IMR-90 (cell line): ENCODE measurements around the gene SH2D7. TPM values are rescaled to one million over a fixed set of nuclear protein-coding genes. Genes with fewer than 3 reads are reported as not detected.

Source experiments
- ATAC-seq: fragments of 200-7000 bp; cut with Tn5 transposase; 2 replicates; pipeline ENCODE4 v1.9.1; 2020; ENCODE audit warnings: low read depth, mild to moderate bottlenecking, moderate library complexity
- BruUV-seq: library from RNA; stranded (reverse); fragments of 400-500 nt; replicated peaks from 2 replicates; lab custom pipeline; 2021; lab: Mats Ljungman, UMichigan
- CTCF ChIA-PET: fragments of 300-600 bp; formaldehyde crosslinking; extraction: SDS; loops from one replicate; lab custom pipeline; 2021; ENCODE audit warnings: antibody characterized with exemption; lab: Yijun Ruan, JAX
- POLR2A ChIA-PET: fragments of 300-600 bp; sonication (Branson Sonifier 250); formaldehyde crosslinking; loops from one replicate; lab custom pipeline; 2022; ENCODE audit warnings: antibody characterized with exemption; ENCODE audit not compliant: unreplicated experiment; lab: Charles Lee
- DNase-seq: peaks from one replicate; pipeline ENCODE4 v3.0.0; 2013
- H2AFZ ChIP-seq: replicated peaks from 2 replicates; pipeline ENCODE3; 2013; ENCODE audit warnings: low read length, mild to moderate bottlenecking; ENCODE audit not compliant: poor library complexity
- H2AK5ac ChIP-seq: 2 replicates; pipeline ENCODE4 v1.6.1; 2013; ENCODE audit warnings: low read depth, low read length, inconsistent platforms
- H2AK9ac ChIP-seq: replicated peaks from 2 replicates; pipeline ENCODE3; 2013; ENCODE audit warnings: mild to moderate bottlenecking, low read depth, low read length, moderate library complexity; ENCODE audit not compliant: poor library complexity
- H2BK120ac ChIP-seq: 2 replicates; pipeline ENCODE4 v1.6.1; 2013; ENCODE audit warnings: low read depth, low read length, inconsistent platforms
- H2BK15ac ChIP-seq: 3 replicates; pipeline ENCODE4 v1.6.1; 2013; ENCODE audit warnings: low read depth, low read length, inconsistent platforms
- H2BK20ac ChIP-seq: 2 replicates; pipeline ENCODE4 v1.6.1; 2013; ENCODE audit warnings: low read depth, mild to moderate bottlenecking, inconsistent platforms, low read length, moderate library complexity
- H2BK5ac ChIP-seq: 2 replicates; pipeline ENCODE4 v1.6.1; 2013; ENCODE audit warnings: mild to moderate bottlenecking, low read depth, low read length, inconsistent platforms; ENCODE audit not compliant: poor library complexity, severe bottlenecking
- H3K14ac ChIP-seq: replicated peaks from 2 replicates; pipeline ENCODE4 v1.6.1; 2013; ENCODE audit warnings: low read depth, low read length, inconsistent platforms
- H3K18ac ChIP-seq: 2 replicates; pipeline ENCODE4 v1.6.1; 2013; ENCODE audit warnings: low read depth, low read length, control low read depth
- H3K23ac ChIP-seq: 2 replicates; pipeline ENCODE4 v1.6.1; 2013; ENCODE audit warnings: low read depth, low read length, inconsistent platforms
- H3K27ac ChIP-seq: 2 replicates; pipeline ENCODE4 v1.5.1; 2013; ENCODE audit warnings: mild to moderate bottlenecking, control low read depth, low read length; ENCODE audit not compliant: insufficient read depth
- H3K27me3 ChIP-seq: 2 replicates; pipeline ENCODE4 v1.6.1; 2013; ENCODE audit warnings: low read length; ENCODE audit not compliant: control insufficient read depth, insufficient read depth
- H3K36me3 ChIP-seq: 2 replicates; pipeline ENCODE4 v1.6.1; 2013; ENCODE audit warnings: low read length, mixed read lengths; ENCODE audit not compliant: control insufficient read depth, insufficient read depth
- H3K4ac ChIP-seq: 2 replicates; pipeline ENCODE4 v1.6.1; 2013; ENCODE audit warnings: low read depth, low read length, inconsistent platforms
- H3K4me1 ChIP-seq: 2 replicates; pipeline ENCODE4 v1.6.1; 2013; ENCODE audit warnings: low read length, mixed read lengths; ENCODE audit not compliant: control insufficient read depth, insufficient read depth
- H3K4me2 ChIP-seq: 2 replicates; pipeline ENCODE4 v1.6.1; 2013; ENCODE audit warnings: low read depth, mild to moderate bottlenecking, control low read depth, low read length, moderate library complexity
- H3K4me3 ChIP-seq: 2 replicates; pipeline ENCODE4 v1.5.1; 2013; ENCODE audit warnings: low read depth, mild to moderate bottlenecking, control low read depth, low read length, moderate library complexity; ENCODE audit not compliant: insufficient read depth
- H3K56ac ChIP-seq: 2 replicates; pipeline ENCODE4 v1.6.1; 2013; ENCODE audit warnings: low read length, inconsistent platforms; ENCODE audit not compliant: insufficient read depth; ENCODE audit errors: extremely low read depth
- H3K79me1 ChIP-seq, 2 experiments: 2 replicates each; pipeline ENCODE4 v1.6.1; 2013; ENCODE audit warnings: low read length in 2 of 2, inconsistent platforms in 1 of 2, low read depth in 1 of 2
- H3K9ac ChIP-seq: 2 replicates; pipeline ENCODE4 v1.6.1; 2013; ENCODE audit warnings: low read depth, low read length, control low read depth
- H3K9me1 ChIP-seq: 2 replicates; pipeline ENCODE4 v1.6.1; 2013; ENCODE audit warnings: low read length, inconsistent platforms; ENCODE audit not compliant: insufficient read depth
- H3K9me3 ChIP-seq: 2 replicates; pipeline ENCODE4 v1.6.1; 2013; ENCODE audit warnings: low read length; ENCODE audit not compliant: control insufficient read depth, insufficient read depth
- H4K20me1 ChIP-seq: 2 replicates; pipeline ENCODE4 v1.6.1; 2013; ENCODE audit warnings: low read length, inconsistent platforms; ENCODE audit not compliant: insufficient read depth
- H4K5ac ChIP-seq: 2 replicates; pipeline ENCODE4 v1.6.1; 2013; ENCODE audit warnings: mild to moderate bottlenecking, low read depth, low read length, control low read depth
- H4K8ac ChIP-seq, 2 experiments: 2 replicates each; pipeline ENCODE4 v1.6.1; 2013; ENCODE audit warnings: low read depth in 2 of 2, low read length in 2 of 2, control low read depth in 1 of 2, inconsistent platforms in 1 of 2
- H4K91ac ChIP-seq: 2 replicates; pipeline ENCODE4 v1.6.1; 2013; ENCODE audit warnings: low read depth, low read length, inconsistent platforms; ENCODE audit not compliant: insufficient read depth
- CEBPB ChIP-seq: IDR thresholded peaks from 2 replicates; pipeline ENCODE4 v1.6.1; 2012; ENCODE audit warnings: low read depth, low read length, improper control_type of control experiment
- CHD1 ChIP-seq: IDR thresholded peaks from 2 replicates; pipeline ENCODE4 v1.6.1; 2012; ENCODE audit warnings: low read depth, low read length, improper control_type of control experiment
- NFE2L2 ChIP-seq: fragments of 150-350 bp; IDR thresholded peaks from 2 replicates; pipeline ENCODE4 v1.6.1; 2016; ENCODE audit warnings: low read depth, mild to moderate bottlenecking, low read length
- RFX5 ChIP-seq: IDR thresholded peaks from 2 replicates; pipeline ENCODE4 v1.8.0; 2012; ENCODE audit warnings: low read depth, mild to moderate bottlenecking, low read length, moderate library complexity
- SMC3 ChIP-seq: fragments of 150-350 bp; IDR thresholded peaks from 2 replicates; pipeline ENCODE4 v1.6.1; 2016; ENCODE audit warnings: low read depth, mild to moderate bottlenecking, antibody characterized with exemption, low read length, moderate library complexity
- WGBS, 2 experiments: methylation state at CpG; one replicate each; pipeline versions ENCODE4 v1.1.5 to v1.1.7; 2013; ENCODE audit warnings: missing lambda C conversion rate in 2 of 2; ENCODE audit not compliant: insufficient read length in 1 of 2; ENCODE audit errors: extremely low coverage in 2 of 2; 5-methylcytosine and 5-hydroxymethylcytosine counted together
- dilution Hi-C: fragments of 300-500 bp; cut with HindIII; formaldehyde crosslinking; loops from one replicate; pipeline ENCODE4 v1.14.3; 2018; ENCODE audit warnings: low sequenced_read_pairs; ENCODE audit not compliant: unreplicated experiment
- in situ Hi-C: fragments of 300-500 bp; cut with MboI; formaldehyde crosslinking; loops from 3 replicates; pipeline ENCODE4 v1.14.3; 2019; ENCODE audit warnings: low sequenced_read_pairs, inconsistent platforms, mixed read lengths
- intact Hi-C: fragments of 100-400 bp; cut with micrococcal nuclease; formaldehyde crosslinking; loops from 2 replicates; pipeline ENCODE4 v1.10.0; 2022
- polyA plus RNA-seq, 3 experiments: library from polyadenylated mRNA; depleted of rRNA; stranded (reverse); fragments of >200 nt; gene quantifications; 2 replicates each; pipeline ENCODE4 v1.2.3, GENCODE V29; 2012; ENCODE audit warnings: low replicate concordance in 1 of 3
- total RNA-seq: library from RNA; depleted of rRNA; stranded (reverse); fragments of >200 nt; gene quantifications from 2 replicates; pipeline ENCODE4 v1.2.3, GENCODE V29; 2012
- TF ChIP-seq, protein P1 (sequence below): fragments of 150-350 bp; IDR thresholded peaks from 2 replicates; pipeline ENCODE4 v1.6.1; 2017; ENCODE audit warnings: mild to moderate bottlenecking, antibody characterized with exemption, low read length, low read depth

Gene SH2D7
- total and polyA plus RNA-seq, 2 of the 4 experiments (the other 2 are of a cell fraction): not detected

DNA sequence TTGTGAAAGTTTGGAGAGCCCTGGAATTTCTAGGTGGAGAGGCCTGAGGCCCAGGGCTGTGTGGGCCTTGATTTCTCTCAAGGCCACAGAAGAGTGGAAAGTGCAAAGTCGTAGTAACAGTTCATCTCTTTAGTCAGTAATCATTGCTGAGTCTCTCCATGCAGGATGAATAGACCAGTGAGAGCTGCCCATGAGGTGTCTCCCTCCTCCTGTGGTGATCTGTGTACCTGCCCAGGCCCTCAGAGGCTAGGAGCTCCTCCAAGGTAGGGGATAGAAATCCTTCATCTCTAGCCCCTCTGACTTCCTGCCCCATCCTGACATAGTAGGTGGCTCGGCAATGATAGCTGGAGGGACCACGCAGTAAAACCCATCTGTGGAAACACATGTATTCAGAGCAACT, 50.0 kb downstream of the SH2D7 start:
- no peak overlapping the region for H4K91ac ChIP-seq
- no peak overlapping the region for H3K4me3 ChIP-seq
- no peak overlapping the region for H2BK5ac ChIP-seq
- intact Hi-C loops (no loop called here), dilution Hi-C loops (no loop called here), in situ Hi-C loops (no loop called here)
- no peaks in the 10 kb centered on the region for H3K79me1 ChIP-seq
- H2AK9ac ChIP-seq: no peak overlapping the region
- no peaks in the 10 kb centered on the region for H3K36me3 ChIP-seq
- H3K9me1 ChIP-seq: peaks cover 5% of the 10 kb centered on the region; the same call in 1 of the 2 replicates
- no peak overlapping the region for H3K14ac ChIP-seq
- H3K4me2 ChIP-seq: no peak overlapping the region
- no peaks in the 10 kb centered on the region; the same call in 1 of the 2 replicates for H3K27me3 ChIP-seq
- H3K9ac ChIP-seq: no peak overlapping the region
- H3K23ac ChIP-seq: no peak overlapping the region
- no peak overlapping the region for H4K5ac ChIP-seq
- no peak overlapping the region for H2AFZ ChIP-seq
- ATAC-seq: no peak
- no peaks in the 10 kb centered on the region for H3K4me1 ChIP-seq
- no peak overlapping the region for H2BK15ac ChIP-seq
- no peak overlapping the region for H2BK120ac ChIP-seq
- no peak overlapping the region for H4K8ac ChIP-seq
- DNase-seq: no peak
- no peak overlapping the region for H2AK5ac ChIP-seq
- H3K56ac ChIP-seq: no peak overlapping the region
- H3K4ac ChIP-seq: no peak overlapping the region
- no peak overlapping the region for H3K27ac ChIP-seq
- no peak for TF ChIP-seq NFE2L2
- TF ChIP-seq, protein P1, sequence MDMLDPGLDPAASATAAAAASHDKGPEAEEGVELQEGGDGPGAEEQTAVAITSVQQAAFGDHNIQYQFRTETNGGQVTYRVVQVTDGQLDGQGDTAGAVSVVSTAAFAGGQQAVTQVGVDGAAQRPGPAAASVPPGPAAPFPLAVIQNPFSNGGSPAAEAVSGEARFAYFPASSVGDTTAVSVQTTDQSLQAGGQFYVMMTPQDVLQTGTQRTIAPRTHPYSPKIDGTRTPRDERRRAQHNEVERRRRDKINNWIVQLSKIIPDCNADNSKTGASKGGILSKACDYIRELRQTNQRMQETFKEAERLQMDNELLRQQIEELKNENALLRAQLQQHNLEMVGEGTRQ: no peak
- no peak for TF ChIP-seq CEBPB
- TF ChIP-seq RFX5: no peak
- no peak for TF ChIP-seq CHD1
- TF ChIP-seq SMC3: no peak
- no peaks in the 10 kb centered on the region for H4K20me1 ChIP-seq
- H3K18ac ChIP-seq: no peak overlapping the region
- no TSS peak for BruUV-seq
- POLR2A ChIA-PET: no interaction called here
- no CpG with 5 or more reads among the region's 3 CpGs for WGBS, 2 experiments
- CTCF ChIA-PET: no interaction called here
- H3K9me3 ChIP-seq: no peaks in the 10 kb centered on the region
- H2BK20ac ChIP-seq: no peak overlapping the region
